IMR-90 (cell line): ENCODE data around the gene VAT1. TPM values are rescaled to one million over a fixed set of nuclear protein-coding genes. Genes with fewer than 3 reads are reported as not detected.

Experiments
- ATAC-seq: fragments of 200-7000 bp; cut with Tn5 transposase; 2 replicates; pipeline ENCODE4 v1.9.1; 2020; ENCODE audit warnings: low read depth, mild to moderate bottlenecking, moderate library complexity
- BruUV-seq: library from RNA; stranded (reverse); fragments of 400-500 nt; replicated peaks from 2 replicates; lab custom pipeline; 2021; lab: Mats Ljungman, UMichigan
- CTCF ChIA-PET: fragments of 300-600 bp; formaldehyde crosslinking; extraction: SDS; loops from one replicate; lab custom pipeline; 2021; ENCODE audit warnings: antibody characterized with exemption; lab: Yijun Ruan, JAX
- POLR2A ChIA-PET: fragments of 300-600 bp; sonication (Branson Sonifier 250); formaldehyde crosslinking; loops from one replicate; lab custom pipeline; 2022; ENCODE audit warnings: antibody characterized with exemption; ENCODE audit not compliant: unreplicated experiment; lab: Charles Lee
- DNase-seq: peaks from one replicate; pipeline ENCODE4 v3.0.0; 2013
- H2AFZ ChIP-seq: replicated peaks from 2 replicates; pipeline ENCODE3; 2013; ENCODE audit warnings: low read length, mild to moderate bottlenecking; ENCODE audit not compliant: poor library complexity
- H2AK5ac ChIP-seq: 2 replicates; pipeline ENCODE4 v1.6.1; 2013; ENCODE audit warnings: low read depth, low read length, inconsistent platforms
- H2AK9ac ChIP-seq: replicated peaks from 2 replicates; pipeline ENCODE3; 2013; ENCODE audit warnings: mild to moderate bottlenecking, low read depth, low read length, moderate library complexity; ENCODE audit not compliant: poor library complexity
- H2BK120ac ChIP-seq: 2 replicates; pipeline ENCODE4 v1.6.1; 2013; ENCODE audit warnings: low read depth, low read length, inconsistent platforms
- H2BK15ac ChIP-seq: 3 replicates; pipeline ENCODE4 v1.6.1; 2013; ENCODE audit warnings: low read depth, low read length, inconsistent platforms
- H2BK20ac ChIP-seq: 2 replicates; pipeline ENCODE4 v1.6.1; 2013; ENCODE audit warnings: low read depth, mild to moderate bottlenecking, inconsistent platforms, low read length, moderate library complexity
- H2BK5ac ChIP-seq: 2 replicates; pipeline ENCODE4 v1.6.1; 2013; ENCODE audit warnings: mild to moderate bottlenecking, low read depth, low read length, inconsistent platforms; ENCODE audit not compliant: poor library complexity, severe bottlenecking
- H3K14ac ChIP-seq: replicated peaks from 2 replicates; pipeline ENCODE4 v1.6.1; 2013; ENCODE audit warnings: low read depth, low read length, inconsistent platforms
- H3K18ac ChIP-seq: 2 replicates; pipeline ENCODE4 v1.6.1; 2013; ENCODE audit warnings: low read depth, low read length, control low read depth
- H3K23ac ChIP-seq: 2 replicates; pipeline ENCODE4 v1.6.1; 2013; ENCODE audit warnings: low read depth, low read length, inconsistent platforms
- H3K27ac ChIP-seq: 2 replicates; pipeline ENCODE4 v1.5.1; 2013; ENCODE audit warnings: mild to moderate bottlenecking, control low read depth, low read length; ENCODE audit not compliant: insufficient read depth
- H3K27me3 ChIP-seq: 2 replicates; pipeline ENCODE4 v1.6.1; 2013; ENCODE audit warnings: low read length; ENCODE audit not compliant: control insufficient read depth, insufficient read depth
- H3K36me3 ChIP-seq: 2 replicates; pipeline ENCODE4 v1.6.1; 2013; ENCODE audit warnings: low read length, mixed read lengths; ENCODE audit not compliant: control insufficient read depth, insufficient read depth
- H3K4ac ChIP-seq: 2 replicates; pipeline ENCODE4 v1.6.1; 2013; ENCODE audit warnings: low read depth, low read length, inconsistent platforms
- H3K4me1 ChIP-seq: 2 replicates; pipeline ENCODE4 v1.6.1; 2013; ENCODE audit warnings: low read length, mixed read lengths; ENCODE audit not compliant: control insufficient read depth, insufficient read depth
- H3K4me2 ChIP-seq: 2 replicates; pipeline ENCODE4 v1.6.1; 2013; ENCODE audit warnings: low read depth, mild to moderate bottlenecking, control low read depth, low read length, moderate library complexity
- H3K4me3 ChIP-seq: 2 replicates; pipeline ENCODE4 v1.5.1; 2013; ENCODE audit warnings: low read depth, mild to moderate bottlenecking, control low read depth, low read length, moderate library complexity; ENCODE audit not compliant: insufficient read depth
- H3K56ac ChIP-seq: 2 replicates; pipeline ENCODE4 v1.6.1; 2013; ENCODE audit warnings: low read length, inconsistent platforms; ENCODE audit not compliant: insufficient read depth; ENCODE audit errors: extremely low read depth
- H3K79me1 ChIP-seq, 2 experiments: 2 replicates each; pipeline ENCODE4 v1.6.1; 2013; ENCODE audit warnings: low read length in 2 of 2, inconsistent platforms in 1 of 2, low read depth in 1 of 2
- H3K9ac ChIP-seq: 2 replicates; pipeline ENCODE4 v1.6.1; 2013; ENCODE audit warnings: low read depth, low read length, control low read depth
- H3K9me1 ChIP-seq: 2 replicates; pipeline ENCODE4 v1.6.1; 2013; ENCODE audit warnings: low read length, inconsistent platforms; ENCODE audit not compliant: insufficient read depth
- H3K9me3 ChIP-seq: 2 replicates; pipeline ENCODE4 v1.6.1; 2013; ENCODE audit warnings: low read length; ENCODE audit not compliant: control insufficient read depth, insufficient read depth
- H4K20me1 ChIP-seq: 2 replicates; pipeline ENCODE4 v1.6.1; 2013; ENCODE audit warnings: low read length, inconsistent platforms; ENCODE audit not compliant: insufficient read depth
- H4K5ac ChIP-seq: 2 replicates; pipeline ENCODE4 v1.6.1; 2013; ENCODE audit warnings: mild to moderate bottlenecking, low read depth, low read length, control low read depth
- H4K8ac ChIP-seq, 2 experiments: 2 replicates each; pipeline ENCODE4 v1.6.1; 2013; ENCODE audit warnings: low read depth in 2 of 2, low read length in 2 of 2, control low read depth in 1 of 2, inconsistent platforms in 1 of 2
- H4K91ac ChIP-seq: 2 replicates; pipeline ENCODE4 v1.6.1; 2013; ENCODE audit warnings: low read depth, low read length, inconsistent platforms; ENCODE audit not compliant: insufficient read depth
- BHLHE40 ChIP-seq: fragments of 150-350 bp; IDR thresholded peaks from 2 replicates; pipeline ENCODE4 v1.6.1; 2016; ENCODE audit warnings: mild to moderate bottlenecking, low read depth, low read length
- CEBPB ChIP-seq: IDR thresholded peaks from 2 replicates; pipeline ENCODE4 v1.6.1; 2012; ENCODE audit warnings: low read depth, low read length, improper control_type of control experiment
- CHD1 ChIP-seq: IDR thresholded peaks from 2 replicates; pipeline ENCODE4 v1.6.1; 2012; ENCODE audit warnings: low read depth, low read length, improper control_type of control experiment
- CTCF ChIP-seq: conservative IDR thresholded peaks from 2 replicates; pipeline ENCODE4 v1.5.1; 2012; ENCODE audit warnings: mild to moderate bottlenecking, low read depth, low read length, improper control_type of control experiment
- ELK1 ChIP-seq: fragments of 150-350 bp; IDR thresholded peaks from 2 replicates; pipeline ENCODE4 v1.6.1; 2016; ENCODE audit warnings: low read depth, mild to moderate bottlenecking, low read length, moderate library complexity, borderline replicate concordance
- FOS ChIP-seq: fragments of 150-350 bp; IDR thresholded peaks from 2 replicates; pipeline ENCODE4 v1.6.1; 2016; ENCODE audit warnings: low read depth, low read length
- MAZ ChIP-seq: IDR thresholded peaks from 2 replicates; pipeline ENCODE4 v1.6.1; 2012; ENCODE audit warnings: low read depth, mild to moderate bottlenecking, low read length, improper control_type of control experiment, moderate library complexity, borderline replicate concordance
- MXI1 ChIP-seq: IDR thresholded peaks from 2 replicates; pipeline ENCODE4 v1.6.1; 2012; ENCODE audit warnings: low read depth, mild to moderate bottlenecking, low read length, moderate library complexity, borderline replicate concordance
- RCOR1 ChIP-seq: IDR thresholded peaks from 2 replicates; pipeline ENCODE4 v1.6.1; 2012; ENCODE audit warnings: mild to moderate bottlenecking, low read length, improper control_type of control experiment; ENCODE audit not compliant: insufficient replicate concordance
- RFX5 ChIP-seq: IDR thresholded peaks from 2 replicates; pipeline ENCODE4 v1.8.0; 2012; ENCODE audit warnings: low read depth, mild to moderate bottlenecking, low read length, moderate library complexity
- SMC3 ChIP-seq: fragments of 150-350 bp; IDR thresholded peaks from 2 replicates; pipeline ENCODE4 v1.6.1; 2016; ENCODE audit warnings: low read depth, mild to moderate bottlenecking, antibody characterized with exemption, low read length, moderate library complexity
- WGBS, 2 experiments: methylation state at CpG; one replicate each; pipeline versions ENCODE4 v1.1.5 to v1.1.7; 2013; ENCODE audit warnings: missing lambda C conversion rate in 2 of 2; ENCODE audit not compliant: insufficient read length in 1 of 2; ENCODE audit errors: extremely low coverage in 2 of 2; 5-methylcytosine and 5-hydroxymethylcytosine counted together
- dilution Hi-C: fragments of 300-500 bp; cut with HindIII; formaldehyde crosslinking; loops from one replicate; pipeline ENCODE4 v1.14.3; 2018; ENCODE audit warnings: low sequenced_read_pairs; ENCODE audit not compliant: unreplicated experiment
- in situ Hi-C: fragments of 300-500 bp; cut with MboI; formaldehyde crosslinking; loops from 3 replicates; pipeline ENCODE4 v1.14.3; 2019; ENCODE audit warnings: low sequenced_read_pairs, inconsistent platforms, mixed read lengths
- intact Hi-C: fragments of 100-400 bp; cut with micrococcal nuclease; formaldehyde crosslinking; loops from 2 replicates; pipeline ENCODE4 v1.10.0; 2022
- polyA plus RNA-seq, 3 experiments: library from polyadenylated mRNA; depleted of rRNA; stranded (reverse); fragments of >200 nt; gene quantifications; 2 replicates each; pipeline ENCODE4 v1.2.3, GENCODE V29; 2012; ENCODE audit warnings: low replicate concordance in 1 of 3
- total RNA-seq: library from RNA; depleted of rRNA; stranded (reverse); fragments of >200 nt; gene quantifications from 2 replicates; pipeline ENCODE4 v1.2.3, GENCODE V29; 2012
- TF ChIP-seq, protein P1 (sequence below): fragments of 150-350 bp; IDR thresholded peaks from 2 replicates; pipeline ENCODE4 v1.6.1; 2017; ENCODE audit warnings: mild to moderate bottlenecking, antibody characterized with exemption, low read length, low read depth

Gene VAT1
- total and polyA plus RNA-seq, 2 of the 4 experiments (the other 2 are of a cell fraction) = 97.3 to 101 TPM

- no peak for TF ChIP-seq CEBPB
Measured at GRCh38 chr17:43020030-43020621, 2.1 kb downstream of the VAT1 start (continued).

DNA sequence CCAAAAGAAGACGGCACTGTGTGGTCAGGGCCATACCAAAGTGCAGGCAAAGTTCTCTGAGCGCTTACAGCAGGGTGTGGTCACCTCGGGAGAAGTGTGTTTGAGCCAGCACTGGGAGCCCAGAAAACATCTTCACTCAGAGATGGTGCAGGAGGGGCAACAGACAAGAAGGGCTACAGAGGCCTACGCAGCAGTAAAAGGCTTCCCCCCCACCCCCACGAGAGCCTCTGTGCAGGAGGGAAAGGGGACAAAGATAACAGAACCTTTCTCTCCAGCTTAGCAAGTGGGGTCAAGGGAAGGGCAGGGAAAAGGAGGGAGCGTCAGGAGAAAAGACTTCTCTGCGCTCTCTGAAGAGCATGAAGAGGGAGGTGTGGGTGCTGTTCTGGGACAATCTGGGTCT, 2.8 kb downstream of the VAT1 start:
- Histone ChIP-seq H2AK9ac (peak overlapping the region; percentile 92), H3K36me3 (peaks cover 40% of the 10 kb centered on the region), H3K9me1 (peaks cover 23% of the 10 kb centered on the region), H3K9ac (peak overlapping the region; percentile 16; the same call in 1 of the 2 replicates), H3K4ac (peak overlapping the region; percentile 81), H3K18ac (no peak overlapping the region), H2BK20ac (0 out of 2 replicates have a peak overlapping the region, but pooled peaks have one; percentile 3), H3K9me3 (no peaks in the 10 kb centered on the region), H2BK120ac (peak overlapping the region; percentile 37; the same call in 1 of the 2 replicates), H4K20me1 (peaks cover 32% of the 10 kb centered on the region; the same call in 1 of the 2 replicates), H3K4me3 (no peak overlapping the region), H3K23ac (peak overlapping the region; percentile 87; the same call in 1 of the 2 replicates), H3K14ac (peak overlapping the region; percentile 71; the same call in 1 of the 2 replicates), H2BK5ac (no peak overlapping the region), H2AK5ac (peak overlapping the region; percentile 75), H3K56ac (no peak overlapping the region), H3K27me3 (no peaks in the 10 kb centered on the region), H4K5ac (0 out of 2 replicates have a peak overlapping the region, but pooled peaks have one; percentile 6), H2BK15ac (peak overlapping the region; percentile 87; the same call in 2 of the 3 replicates), H3K27ac (no peak overlapping the region), H3K79me1 (peaks cover 15 to 63% of the 10 kb centered on the region in 2 experiments; a peak in 3 of 4 replicates), H4K91ac (peak overlapping the region; percentile 44), H3K4me1 (peaks cover 12% of the 10 kb centered on the region), H4K8ac (peak overlapping the region; percentile 44 to 58; a peak in 2 of 4 replicates), H2AFZ (peak overlapping the region; percentile 54), H3K4me2 (peak overlapping the region; percentile 35; the same call in 1 of the 2 replicates)
- intact Hi-C loops = no loop called here
- ATAC-seq (no peak), DNase-seq (no peak)
- in situ Hi-C loops = no loop called here
- WGBS, 2 experiments = no CpG with 5 or more reads among the region's 7 CpGs
- CTCF ChIA-PET = no interaction called here
- BruUV-seq = no TSS peak
- dilution Hi-C loops = no loop called here
- POLR2A ChIA-PET = no interaction called here
- TF ChIP-seq RFX5 = no peak
- TF ChIP-seq, protein P1, sequence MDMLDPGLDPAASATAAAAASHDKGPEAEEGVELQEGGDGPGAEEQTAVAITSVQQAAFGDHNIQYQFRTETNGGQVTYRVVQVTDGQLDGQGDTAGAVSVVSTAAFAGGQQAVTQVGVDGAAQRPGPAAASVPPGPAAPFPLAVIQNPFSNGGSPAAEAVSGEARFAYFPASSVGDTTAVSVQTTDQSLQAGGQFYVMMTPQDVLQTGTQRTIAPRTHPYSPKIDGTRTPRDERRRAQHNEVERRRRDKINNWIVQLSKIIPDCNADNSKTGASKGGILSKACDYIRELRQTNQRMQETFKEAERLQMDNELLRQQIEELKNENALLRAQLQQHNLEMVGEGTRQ = no peak
- no peak for TF ChIP-seq CHD1
- no peak for TF ChIP-seq FOS
- no peak for TF ChIP-seq CEBPB
- no peak for TF ChIP-seq CTCF
- no peak for TF ChIP-seq RCOR1
- TF ChIP-seq BHLHE40 = no peak
- TF ChIP-seq SMC3 = no peak
- TF ChIP-seq MAZ = no peak
- TF ChIP-seq ELK1 = no peak
- TF ChIP-seq MXI1 = no peak
